Esophagus muscularis mucosa (tissue), 4 donors: Measurements from ENCODE around the gene CCDC167.

Experiments used
- CTCF ChIP-seq, 3 experiments: fragments of 200-600 bp in 2 of 3; fragments of 450-650 bp in 1 of 3; sonication (generic) in 2 of 3; IDR thresholded peaks; one replicate each; pipeline ENCODE4 v1.5.1; 2017 to 2019; ENCODE audit warnings: antibody characterized with exemption in 3 of 3, mild to moderate bottlenecking in 2 of 3, moderate library complexity in 1 of 3
- EP300 ChIP-seq: sonication (generic); formaldehyde crosslinking; IDR thresholded peaks from one replicate; pipeline ENCODE4 v1.6.1; 2017; ENCODE audit warnings: antibody characterized with exemption
- POLR2AphosphoS5 ChIP-seq, 2 donors: sonication (generic); formaldehyde crosslinking; IDR thresholded peaks; one replicate each; pipeline ENCODE4 v1.6.1; 2017; ENCODE audit warnings: antibody characterized with exemption in 2 of 2

DNA sequence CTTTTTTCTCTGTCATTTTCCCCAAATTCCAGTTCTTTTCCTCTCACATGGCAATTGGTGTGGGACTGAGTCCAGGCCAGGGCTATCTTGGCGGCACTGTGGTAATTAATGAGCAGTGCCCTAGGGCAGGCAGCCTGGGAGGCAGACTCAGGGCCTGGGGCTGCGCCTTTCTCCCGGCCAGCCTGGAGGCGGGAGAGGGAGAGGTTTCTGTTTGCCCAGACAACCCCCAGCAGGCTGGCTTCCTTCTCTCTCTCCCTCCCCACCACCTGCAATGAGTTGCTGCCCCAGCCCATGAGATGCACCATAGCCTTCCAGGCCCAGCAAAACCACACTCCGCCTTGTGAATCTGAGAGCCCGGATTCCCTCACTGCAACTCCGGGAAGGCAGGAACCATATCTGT is 15.1 kb upstream of the CCDC167 start:
- TF ChIP-seq CTCF (IDR thresholded peaks at IDR 0.05) (no peak), POLR2AphosphoS5 (IDR thresholded peaks at IDR 0.05) (no peak), EP300 (no peak)
